NCI-H2107 treated with DMSO at 0.1 percent for 48 hours (cell line): Measurements from ENCODE around the gene PGRMC1.
"Not testable (repeated sequence)": the region's sequence is repeated elsewhere in the genome, so short reads cannot be mapped to it uniquely, and the experiment has no call there.

Source experiments
- DNase-seq: peaks from one replicate; lab custom pipeline; 2025; ENCODE audit not compliant: unreplicated experiment; lab: John Stamatoyannopoulos, UW

Gene PGRMC1

GRCh38 chrX:119231936-119232445, 4.1 kb upstream of the PGRMC1 start:
- DNase-seq, result no peak

GRCh38 chrX:119235051-119235511, 1.0 kb upstream of the PGRMC1 start:
- DNase-seq, result no peak

GRCh38 chrX:119236623-119237561, 807 bp downstream of the PGRMC1 start:
- DNase-seq, result peak; percentile 44

GRCh38 chrX:119237562-119237942, 1.5 kb downstream of the PGRMC1 start:
- DNase-seq, result no peak

- DNase-seq, result no peak
Measured at GRCh38 chrX:119238557-119238956, 2.5 kb downstream of the PGRMC1 start.

GRCh38 chrX:119240356-119240755, 4.3 kb downstream of the PGRMC1 start:
- DNase-seq, result no peak

- DNase-seq, result no peak
Measured at GRCh38 chrX:119247702-119248101, 11.6 kb downstream of the PGRMC1 start.

- DNase-seq, result no peak
Measured at GRCh38 chrX:119249891-119250290, 13.8 kb downstream of the PGRMC1 start.

- no peak for DNase-seq
Measured at GRCh38 chrX:119251386-119251785, 15.3 kb downstream of the PGRMC1 start.

GRCh38 chrX:119252716-119253115, 16.6 kb downstream of the PGRMC1 start:
- no peak for DNase-seq

- peak; percentile 6 for DNase-seq
Measured at GRCh38 chrX:119266364-119266995, 30.4 kb downstream of the PGRMC1 start.

- DNase-seq, result not testable (repeated sequence)
Measured at GRCh38 chrX:119267115-119267514, 31.0 kb downstream of the PGRMC1 start.

- DNase-seq, result no peak
Measured at GRCh38 chrX:119272882-119273419, 36.9 kb downstream of the PGRMC1 start.

GRCh38 chrX:119273420-119274192, 37.5 kb downstream of the PGRMC1 start:
- DNase-seq, result no peak

GRCh38 chrX:119282347-119282746, 46.3 kb downstream of the PGRMC1 start:
- not testable (repeated sequence) for DNase-seq

- no peak for DNase-seq
Measured at GRCh38 chrX:119288890-119289393, 52.9 kb downstream of the PGRMC1 start.

- no peak for DNase-seq
Measured at GRCh38 chrX:119290476-119290875, 54.4 kb downstream of the PGRMC1 start.

GRCh38 chrX:119291246-119291645, 55.2 kb downstream of the PGRMC1 start:
- DNase-seq, result not testable (repeated sequence)

- DNase-seq, result no peak
Measured at GRCh38 chrX:119292445-119292844, 56.4 kb downstream of the PGRMC1 start.
